B cell (primary cell): ENCODE data around the gene CDS1. TPM values are rescaled to one million over a fixed set of nuclear protein-coding genes. Genes with fewer than 3 reads are reported as not detected.

Source experiments
- ATAC-seq: fragments of 200-7000 bp; cut with Tn5 transposase; one replicate; pipeline ENCODE4 v1.10.0; 2021; ENCODE audit warnings: low read depth, mild to moderate bottlenecking, moderate number of reproducible peaks, moderate library complexity
- CTCF ChIA-PET: fragments of 350-600 bp; sonication (Branson Sonifier 250); formaldehyde crosslinking; loops from one replicate; lab custom pipeline; 2021; ENCODE audit warnings: antibody characterized with exemption, inconsistent platforms; lab: Charles Lee
- POLR2A ChIA-PET: fragments of 350-600 bp; sonication (Branson Sonifier 250); formaldehyde crosslinking; loops from one replicate; lab custom pipeline; 2021; ENCODE audit warnings: antibody characterized with exemption; lab: Charles Lee
- DNase-seq: peaks from one replicate; pipeline ENCODE4 v3.0.0; 2013
- H2AFZ ChIP-seq: 2 replicates; pipeline ENCODE4 v1.6.1; 2012; ENCODE audit warnings: mild to moderate bottlenecking, low read depth, low read length; ENCODE audit not compliant: insufficient read depth, poor library complexity, severe bottlenecking
- H3K27ac ChIP-seq, 2 donors: 1 replicate in 1 of 2; 2 replicates in 1 of 2; pipeline ENCODE4 v1.5.1; 2012 to 2013; ENCODE audit warnings: low read length in 2 of 2, mild to moderate bottlenecking in 2 of 2, moderate library complexity in 1 of 2
- H3K27me3 ChIP-seq, 4 experiments: fragments of 200-600 bp in 1 of 4; sonication (generic) in 1 of 4; replicated peaks in 1 of 4; 1 replicate in 2 of 4; 2 replicates in 2 of 4; pipeline versions ENCODE4 v1.6.1 to v1.7.0; 2013 to 2016; ENCODE audit warnings: low read length in 3 of 4, mild to moderate bottlenecking in 2 of 4, mixed read lengths in 1 of 4, moderate library complexity in 1 of 4; ENCODE audit not compliant: insufficient read depth in 4 of 4, control insufficient read depth in 3 of 4; ENCODE audit errors: control extremely low read depth in 1 of 4
- H3K36me3 ChIP-seq, 2 experiments: replicated peaks in 1 of 2; 1 replicate in 1 of 2; 2 replicates in 1 of 2; pipeline versions ENCODE4 v1.6.1 to v1.7.1; 2013; ENCODE audit warnings: low read length in 1 of 2; ENCODE audit not compliant: insufficient read depth in 2 of 2, control insufficient read depth in 1 of 2; ENCODE audit errors: control extremely low read depth in 1 of 2, extremely low read depth in 1 of 2
- H3K4me1 ChIP-seq, 2 donors: fragments of 200-600 bp in 1 of 2; sonication (generic) in 1 of 2; 1 replicate in 1 of 2; 2 replicates in 1 of 2; pipeline versions ENCODE4 v1.5.1 to v1.6.1; 2013 to 2017; ENCODE audit warnings: low read length in 2 of 2; ENCODE audit not compliant: control insufficient read depth in 2 of 2, insufficient read depth in 2 of 2
- H3K4me2 ChIP-seq: replicated peaks from 2 replicates; pipeline ENCODE3; 2012; ENCODE audit warnings: mild to moderate bottlenecking, low read depth, low read length; ENCODE audit not compliant: poor library complexity, severe bottlenecking
- H3K4me3 ChIP-seq, 5 experiments: fragments of 200-600 bp in 1 of 5; sonication (generic) in 1 of 5; 1 replicate in 3 of 5; 2 replicates in 2 of 5; pipeline versions ENCODE4 v1.5.1 to v1.7.0; 2011 to 2016; ENCODE audit warnings: low read length in 4 of 5, mild to moderate bottlenecking in 4 of 5, low read depth in 2 of 5, control low read depth in 1 of 5, moderate library complexity in 1 of 5; ENCODE audit not compliant: insufficient read depth in 1 of 5; ENCODE audit errors: control extremely low read depth in 1 of 5, extremely low read depth in 1 of 5
- H3K79me2 ChIP-seq: fragments of 200-600 bp; sonication (generic); one replicate; pipeline ENCODE4 v1.6.0; 2016; ENCODE audit warnings: low read length; ENCODE audit not compliant: control insufficient read depth, insufficient read depth
- H3K9ac ChIP-seq: fragments of 200-600 bp; sonication (generic); 2 replicates; pipeline ENCODE4 v1.6.1; 2017; ENCODE audit warnings: mild to moderate bottlenecking, low read length, moderate library complexity
- H3K9me3 ChIP-seq, 3 donors: one replicate each; pipeline versions ENCODE4 v1.6.1 to v1.7.1; 2013; ENCODE audit warnings: low read length in 2 of 3; ENCODE audit not compliant: control insufficient read depth in 2 of 3, insufficient read depth in 1 of 3; ENCODE audit errors: control extremely low read depth in 1 of 3
- H4K20me1 ChIP-seq: 2 replicates; pipeline ENCODE4 v1.6.0; 2012; ENCODE audit warnings: mild to moderate bottlenecking, low read length; ENCODE audit not compliant: insufficient read depth, control insufficient read depth, poor library complexity, severe bottlenecking
- H3K27ac Mint-ChIP-seq: one replicate; pipeline ENCODE4 v1.8.0; 2021; ENCODE audit warnings: mixed read lengths
- H3K27me3 Mint-ChIP-seq: one replicate; pipeline ENCODE4 v1.8.0; 2021; ENCODE audit warnings: mixed read lengths
- H3K4me1 Mint-ChIP-seq: one replicate; pipeline ENCODE4 v1.8.0; 2021; ENCODE audit warnings: mixed read lengths
- H3K4me3 Mint-ChIP-seq: one replicate; pipeline ENCODE4 v1.8.0; 2021; ENCODE audit warnings: mixed read lengths
- H3K9me3 Mint-ChIP-seq: one replicate; pipeline ENCODE4 v1.8.0; 2022; ENCODE audit warnings: mixed read lengths; ENCODE audit not compliant: insufficient read depth
- EZH2 ChIP-seq: IDR thresholded peaks from 2 replicates; pipeline ENCODE4 v1.6.1; 2012; ENCODE audit warnings: borderline replicate concordance, low read depth, mild to moderate bottlenecking, moderate library complexity, low read length; ENCODE audit not compliant: insufficient read depth, poor library complexity, severe bottlenecking
- WGBS: methylation state at CpG from one replicate; pipeline ENCODE4 v1.1.5; 2013; ENCODE audit warnings: missing lambda C conversion rate; ENCODE audit not compliant: insufficient coverage; 5-methylcytosine and 5-hydroxymethylcytosine counted together
- intact Hi-C: fragments of 100-400 bp; cut with micrococcal nuclease; formaldehyde crosslinking; loops from one replicate; pipeline ENCODE4 v1.10.0; 2022
- polyA plus RNA-seq: library from polyadenylated mRNA; depleted of rRNA; stranded (reverse); fragments of >200 nt; gene quantifications from 2 replicates; pipeline ENCODE4 v1.2.3, GENCODE V29; 2012
- total RNA-seq, 2 donors: library from RNA; stranded (reverse); fragments of 120-200 nt in 1 of 2; gene quantifications; 1 replicate in 1 of 2; 2 replicates in 1 of 2; pipeline versions ENCODE4 v1.2.3 to v1.2.4, GENCODE V29; 2013 to 2022
- TF ChIP-seq, protein P1 (sequence below): fragments of 200-600 bp; IDR thresholded peaks from one replicate; pipeline ENCODE4 v1.8.0; 2022; ENCODE audit warnings: antibody characterized with exemption, mild to moderate bottlenecking

The CDS1 gene
- total and polyA plus RNA-seq, 2 donors (not counting 1 experiment from before 2014, with no cell fraction given) = 0.03 to 0.15 TPM

DNA sequence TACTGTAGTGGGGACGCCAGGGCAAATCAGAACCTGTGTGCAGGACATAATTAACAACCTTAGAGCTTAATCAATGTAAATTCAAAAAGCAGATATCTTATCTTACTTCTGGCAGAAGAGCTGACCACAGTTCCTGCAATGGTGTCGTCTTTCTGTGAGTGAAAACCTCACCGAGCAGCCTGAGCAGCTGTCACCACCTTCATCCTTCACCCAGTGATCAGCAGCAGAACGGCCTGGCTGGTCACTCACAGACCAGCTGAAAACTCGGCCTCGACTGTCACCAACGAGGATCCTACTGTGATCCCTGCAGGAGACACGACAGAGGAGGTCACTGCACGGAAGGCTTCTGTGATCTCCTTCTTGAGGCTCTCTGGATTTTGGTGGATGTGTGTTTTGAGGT, 94.2 kb downstream of the CDS1 start:
- Histone ChIP-seq H3K4me1 (no peaks in the 10 kb centered on the region), H4K20me1 (no peaks in the 10 kb centered on the region), H3K4me3 (no peak overlapping the region), H3K27me3 (no peaks in the 10 kb centered on the region), H2AFZ (no peak overlapping the region), H3K27ac (no peak overlapping the region), H3K9ac (no peak overlapping the region), H3K9me3 (no peaks in the 10 kb centered on the region), H3K4me2 (no peak overlapping the region), H3K79me2 (no peaks in the 10 kb centered on the region), H3K36me3 (no peaks in the 10 kb centered on the region)
- no peaks in the 10 kb centered on the region for H3K4me1 Mint-ChIP-seq
- TF ChIP-seq EZH2 = no peak
- TF ChIP-seq, protein P1, sequence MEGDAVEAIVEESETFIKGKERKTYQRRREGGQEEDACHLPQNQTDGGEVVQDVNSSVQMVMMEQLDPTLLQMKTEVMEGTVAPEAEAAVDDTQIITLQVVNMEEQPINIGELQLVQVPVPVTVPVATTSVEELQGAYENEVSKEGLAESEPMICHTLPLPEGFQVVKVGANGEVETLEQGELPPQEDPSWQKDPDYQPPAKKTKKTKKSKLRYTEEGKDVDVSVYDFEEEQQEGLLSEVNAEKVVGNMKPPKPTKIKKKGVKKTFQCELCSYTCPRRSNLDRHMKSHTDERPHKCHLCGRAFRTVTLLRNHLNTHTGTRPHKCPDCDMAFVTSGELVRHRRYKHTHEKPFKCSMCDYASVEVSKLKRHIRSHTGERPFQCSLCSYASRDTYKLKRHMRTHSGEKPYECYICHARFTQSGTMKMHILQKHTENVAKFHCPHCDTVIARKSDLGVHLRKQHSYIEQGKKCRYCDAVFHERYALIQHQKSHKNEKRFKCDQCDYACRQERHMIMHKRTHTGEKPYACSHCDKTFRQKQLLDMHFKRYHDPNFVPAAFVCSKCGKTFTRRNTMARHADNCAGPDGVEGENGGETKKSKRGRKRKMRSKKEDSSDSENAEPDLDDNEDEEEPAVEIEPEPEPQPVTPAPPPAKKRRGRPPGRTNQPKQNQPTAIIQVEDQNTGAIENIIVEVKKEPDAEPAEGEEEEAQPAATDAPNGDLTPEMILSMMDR = no peak
- no peaks in the 10 kb centered on the region for H3K9me3 Mint-ChIP-seq
- CTCF ChIA-PET = no interaction called here
- no peak overlapping the region for H3K27ac Mint-ChIP-seq
- POLR2A ChIA-PET = no interaction called here
- H3K4me3 Mint-ChIP-seq = no peak overlapping the region
- no peak for DNase-seq
- intact Hi-C loops = no loop called here
- ATAC-seq = no peak
- 83% methylated on average over 8 of the region's 9 CpGs for WGBS
- no peaks in the 10 kb centered on the region for H3K27me3 Mint-ChIP-seq

DNA sequence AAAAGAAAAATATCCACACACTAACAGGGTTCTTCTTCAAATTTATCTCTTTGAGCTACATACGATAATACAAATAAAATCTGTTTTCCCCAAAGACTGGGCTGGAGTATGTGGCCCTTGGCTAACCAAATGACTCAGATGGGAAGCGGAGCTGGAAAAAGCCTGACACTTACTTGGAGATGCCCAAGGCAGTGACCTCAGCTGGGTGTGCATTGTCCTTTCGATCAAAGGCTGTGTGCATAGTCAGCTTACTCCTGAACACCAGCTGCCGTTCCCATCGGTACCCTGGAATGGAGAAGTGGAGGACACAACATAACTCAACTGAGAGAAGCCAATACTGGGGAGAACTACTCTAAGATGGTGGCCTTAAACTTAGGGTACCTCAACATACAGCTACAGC, 95.1 kb downstream of the CDS1 start:
- Mint-ChIP-seq H3K4me3 (no peak overlapping the region), H3K4me1 (no peaks in the 10 kb centered on the region), H3K27me3 (no peaks in the 10 kb centered on the region), H3K27ac (no peak overlapping the region), H3K9me3 (no peaks in the 10 kb centered on the region)
- Histone ChIP-seq H3K79me2 (no peaks in the 10 kb centered on the region), H3K4me2 (no peak overlapping the region), H3K27ac (no peak overlapping the region), H2AFZ (no peak overlapping the region), H3K27me3 (no peaks in the 10 kb centered on the region), H3K9me3 (no peaks in the 10 kb centered on the region), H4K20me1 (no peaks in the 10 kb centered on the region), H3K4me3 (no peak overlapping the region), H3K4me1 (no peaks in the 10 kb centered on the region), H3K36me3 (no peaks in the 10 kb centered on the region), H3K9ac (no peak overlapping the region)
- intact Hi-C loops = no loop called here
- ATAC-seq (no peak), DNase-seq (no peak)
- WGBS = 97% methylated on average over 5 of the region's 5 CpGs
- POLR2A ChIA-PET = no interaction called here
- CTCF ChIA-PET = no interaction called here
- TF ChIP-seq, protein P1 = no peak
- no peak for TF ChIP-seq EZH2
